Osteocyte (in vitro differentiated cells): Measurements from ENCODE around the gene CGNL1. TPM values are rescaled to one million over a fixed set of nuclear protein-coding genes. Genes with fewer than 3 reads are reported as not detected.

Experiments used
- DNase-seq: peaks from one replicate; pipeline ENCODE4 v3.0.0; 2021; ENCODE audit warnings: mixed read lengths; ENCODE audit not compliant: unreplicated experiment; ENCODE audit errors: extremely low spot score
- H3K27ac Mint-ChIP-seq: one replicate; pipeline ENCODE4 v1.8.0; 2021; ENCODE audit warnings: mild to moderate bottlenecking, mixed read lengths; ENCODE audit not compliant: unreplicated experiment
- H3K27me3 Mint-ChIP-seq: one replicate; pipeline ENCODE4 v1.8.0; 2021; ENCODE audit warnings: mixed read lengths; ENCODE audit not compliant: unreplicated experiment
- H3K36me3 Mint-ChIP-seq: one replicate; pipeline ENCODE4 v1.8.0; 2021; ENCODE audit warnings: mixed read lengths; ENCODE audit not compliant: unreplicated experiment
- H3K4me1 Mint-ChIP-seq: one replicate; pipeline ENCODE4 v1.8.0; 2021; ENCODE audit warnings: mixed read lengths; ENCODE audit not compliant: unreplicated experiment
- H3K4me3 Mint-ChIP-seq: one replicate; pipeline ENCODE4 v1.8.0; 2021; ENCODE audit warnings: mild to moderate bottlenecking, moderate library complexity, mixed read lengths; ENCODE audit not compliant: unreplicated experiment
- H3K9me3 Mint-ChIP-seq: one replicate; pipeline ENCODE4 v1.8.0; 2021; ENCODE audit warnings: mixed read lengths; ENCODE audit not compliant: unreplicated experiment
- CTCF ChIP-seq: fragments of 200-600 bp; sonication (generic); IDR thresholded peaks from 2 replicates; pipeline ENCODE4 v1.5.0; 2021; ENCODE audit warnings: antibody characterized with exemption, mild to moderate bottlenecking, moderate library complexity
- total RNA-seq: library from RNA; stranded (reverse); gene quantifications from 2 replicates; pipeline ENCODE4 v1.2.1, GENCODE V29; 2021

The CGNL1 gene
- total RNA-seq, 1 donor from 2014 or later = 6.2 TPM

GRCh38 chr15:57573151-57573550 lies 196.8 kb downstream of the CGNL1 start:
- no peak for DNase-seq
- no peaks in the 10 kb centered on the region for H3K36me3 Mint-ChIP-seq
- H3K27me3 Mint-ChIP-seq = peaks cover 44% of the 10 kb centered on the region
- no peaks in the 10 kb centered on the region for H3K9me3 Mint-ChIP-seq
- no peak overlapping the region for H3K27ac Mint-ChIP-seq
- H3K4me3 Mint-ChIP-seq = no peak overlapping the region
- no peak for TF ChIP-seq CTCF
- peaks cover 3% of the 10 kb centered on the region for H3K4me1 Mint-ChIP-seq

- Mint-ChIP-seq H3K4me3 (no peak overlapping the region), H3K27ac (no peak overlapping the region), H3K27me3 (peaks cover 51% of the 10 kb centered on the region), H3K9me3 (no peaks in the 10 kb centered on the region), H3K4me1 (peaks cover 3% of the 10 kb centered on the region), H3K36me3 (no peaks in the 10 kb centered on the region)
- no peak for TF ChIP-seq CTCF
- DNase-seq = no peak
Observed at GRCh38 chr15:57575363-57575762, 199.1 kb downstream of the CGNL1 start.

GRCh38 chr15:57578288-57578900 lies 202.1 kb downstream of the CGNL1 start:
- Mint-ChIP-seq H3K4me1 (no peaks in the 10 kb centered on the region), H3K4me3 (no peak overlapping the region), H3K9me3 (peaks cover 8% of the 10 kb centered on the region), H3K36me3 (no peaks in the 10 kb centered on the region), H3K27ac (no peak overlapping the region), H3K27me3 (peaks cover 54% of the 10 kb centered on the region)
- DNase-seq = no peak
- no peak for TF ChIP-seq CTCF

- no peak overlapping the region for H3K4me3 Mint-ChIP-seq
- no peak for TF ChIP-seq CTCF
Observed at GRCh38 chr15:57580428-57580827, 204.1 kb downstream of the CGNL1 start.

GRCh38 chr15:57580866-57581265 lies 204.6 kb downstream of the CGNL1 start:
- Mint-ChIP-seq H3K36me3 (no peaks in the 10 kb centered on the region), H3K27ac (no peak overlapping the region), H3K4me3 (no peak overlapping the region), H3K4me1 (no peaks in the 10 kb centered on the region), H3K9me3 (peaks cover 14% of the 10 kb centered on the region), H3K27me3 (peaks cover 50% of the 10 kb centered on the region)
- TF ChIP-seq CTCF = no peak
- no peak for DNase-seq

More at GRCh38 chr15:57580428-57580827, 204.1 kb downstream of the CGNL1 start:
- H3K27ac Mint-ChIP-seq = no peak overlapping the region
- no peaks in the 10 kb centered on the region for H3K36me3 Mint-ChIP-seq
- H3K9me3 Mint-ChIP-seq = peaks cover 14% of the 10 kb centered on the region
- peaks cover 53% of the 10 kb centered on the region for H3K27me3 Mint-ChIP-seq
- DNase-seq = no peak
- H3K4me1 Mint-ChIP-seq = no peaks in the 10 kb centered on the region
